HG03432 (cell line): Measurements from ENCODE around the gene HOXA3.

Experiments used
- ATAC-seq: cut with Tn5 transposase; IDR thresholded peaks from one replicate; pipeline ENCODE4 v1.9.1; 2021; ENCODE audit warnings: mild to moderate bottlenecking, moderate library complexity; ENCODE audit not compliant: unreplicated experiment

HOXA3 gene

DNA sequence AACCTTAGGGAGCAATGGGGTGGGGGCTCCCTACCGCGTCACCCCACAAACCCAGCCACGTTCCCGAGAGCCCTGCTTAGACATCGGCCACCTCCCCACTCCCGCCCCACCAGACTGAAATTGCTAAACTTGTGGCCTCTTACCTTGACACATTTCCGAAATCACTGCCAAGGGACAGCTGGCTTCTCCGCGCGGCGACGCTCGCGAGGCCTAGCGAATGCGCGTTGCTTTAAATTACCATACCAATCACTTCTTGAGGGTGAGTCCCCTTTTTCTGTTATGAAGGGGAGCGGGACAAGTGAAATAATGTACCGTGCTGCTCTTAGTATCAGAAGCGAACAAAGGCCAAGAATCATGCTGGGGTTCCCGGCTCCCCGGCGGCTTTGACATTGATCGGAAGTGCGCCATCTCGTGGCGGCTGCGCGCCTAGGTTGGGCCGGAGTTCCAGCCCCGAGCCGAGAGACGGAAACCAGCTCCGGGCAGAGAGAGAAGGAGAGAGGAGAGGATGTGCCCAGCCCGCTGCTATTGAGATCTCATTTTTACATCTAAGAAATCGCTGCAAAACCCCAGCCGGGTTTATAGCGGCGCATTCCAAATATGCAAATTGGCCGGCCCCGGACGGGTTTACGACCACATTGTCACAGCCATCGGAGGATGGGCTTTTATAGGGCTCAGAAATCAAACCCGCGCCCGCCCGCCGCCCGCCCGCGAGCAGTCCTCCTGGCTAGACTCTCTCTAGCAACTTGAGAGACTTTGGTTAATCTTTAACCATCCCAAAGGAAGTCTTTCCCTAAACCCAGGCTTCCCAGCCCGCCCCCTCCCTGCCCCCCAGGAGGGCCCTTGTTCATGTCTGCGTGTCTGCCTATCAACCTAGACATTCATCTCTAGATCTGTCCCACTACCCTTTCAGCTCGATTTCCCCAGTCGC lies 27.4 kb upstream of the HOXA3 start:
- ATAC-seq: peak; percentile 67

- no peak for ATAC-seq
Measured at GRCh38 chr7:27179030-27179429, 26.6 kb upstream of the HOXA3 start.

DNA sequence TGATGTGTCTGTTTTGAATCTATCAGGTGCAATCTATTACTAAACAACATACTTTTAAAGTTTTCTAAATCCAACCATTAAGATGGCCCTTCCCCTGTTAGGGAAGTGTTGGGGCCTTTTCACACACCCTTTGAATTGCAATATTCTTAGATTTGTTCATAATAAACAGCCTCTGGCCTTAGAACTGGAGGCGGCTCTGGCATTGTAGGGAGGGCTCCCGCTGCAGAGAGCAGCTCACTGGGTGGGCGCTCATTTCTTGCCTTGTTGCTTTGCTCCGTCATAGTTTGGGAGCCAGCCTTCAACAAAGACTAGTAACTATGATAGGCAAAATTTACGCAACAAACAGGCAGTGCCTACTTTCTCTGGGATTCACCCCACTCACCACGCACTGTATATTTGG lies 26.0 kb upstream of the HOXA3 start:
- ATAC-seq: no peak

GRCh38 chr7:27177795-27178320 lies 25.5 kb upstream of the HOXA3 start:
- no peak for ATAC-seq

- ATAC-seq: no peak
Measured at GRCh38 chr7:27176962-27177794, 24.8 kb upstream of the HOXA3 start.

- ATAC-seq: no peak
Measured at GRCh38 chr7:27176524-27176845, 24.1 kb upstream of the HOXA3 start.

- ATAC-seq: no peak
Measured at GRCh38 chr7:27175626-27176523, 23.5 kb upstream of the HOXA3 start.

- no peak for ATAC-seq
Measured at GRCh38 chr7:27174874-27175625, 22.7 kb upstream of the HOXA3 start.

DNA sequence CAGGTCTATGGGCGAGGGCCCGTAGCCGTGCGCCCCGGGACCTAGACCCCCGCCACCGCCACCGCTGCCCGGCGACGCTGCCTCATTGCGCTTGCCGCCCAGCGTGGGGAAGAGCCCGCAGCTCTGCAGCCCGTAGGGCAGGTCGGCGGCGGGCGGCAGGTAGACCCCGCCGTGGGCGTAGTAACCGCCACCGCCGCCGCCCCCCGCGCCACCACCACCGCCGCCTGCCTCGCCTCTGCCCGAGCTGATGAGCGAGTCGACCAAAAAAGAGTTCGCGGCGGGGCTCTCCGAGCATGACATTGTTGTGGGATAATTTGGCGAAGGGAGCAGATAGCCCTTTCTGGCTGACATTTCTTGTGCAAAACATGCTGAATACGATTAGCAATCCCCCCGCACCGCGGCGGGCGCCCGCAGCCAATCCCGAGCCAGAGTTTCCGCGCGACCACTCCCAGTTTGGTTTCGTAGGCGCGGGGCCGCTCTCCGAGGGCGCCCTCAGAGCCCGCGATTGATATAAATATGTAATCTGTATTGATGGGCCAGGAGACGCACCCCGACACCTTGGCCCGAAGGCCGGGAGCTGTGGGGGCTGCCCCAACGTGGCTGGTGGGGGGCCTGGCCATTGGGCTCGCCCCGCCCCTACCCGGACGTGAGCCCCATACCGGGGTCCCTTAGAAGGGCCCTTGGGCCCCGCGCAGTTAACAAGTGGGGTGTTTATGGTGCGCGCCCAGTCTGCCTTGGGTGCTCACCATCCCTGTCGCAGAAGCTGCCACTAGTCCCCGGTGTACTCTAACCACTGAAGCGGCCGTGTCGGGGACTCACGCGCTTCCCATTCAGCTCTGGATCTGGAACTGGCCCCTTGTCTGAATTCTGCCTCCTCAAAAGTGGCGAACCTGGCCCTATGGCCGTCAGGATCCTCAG lies 21.8 kb upstream of the HOXA3 start, which contains the start of gene HOXA10:
TSS of gene HOXA10 (minus strand) at position 365 of the 918 bp plus-strand sequence. CDS start at position 351, 14 bp downstream.
- ATAC-seq: no peak

GRCh38 chr7:27173511-27173955 lies 21.1 kb upstream of the HOXA3 start:
- peak; percentile 50 for ATAC-seq

GRCh38 chr7:27172823-27173510 lies 20.6 kb upstream of the HOXA3 start:
- ATAC-seq: peak; percentile 31

- no peak for ATAC-seq
Measured at GRCh38 chr7:27172315-27172774, 20.0 kb upstream of the HOXA3 start.

DNA sequence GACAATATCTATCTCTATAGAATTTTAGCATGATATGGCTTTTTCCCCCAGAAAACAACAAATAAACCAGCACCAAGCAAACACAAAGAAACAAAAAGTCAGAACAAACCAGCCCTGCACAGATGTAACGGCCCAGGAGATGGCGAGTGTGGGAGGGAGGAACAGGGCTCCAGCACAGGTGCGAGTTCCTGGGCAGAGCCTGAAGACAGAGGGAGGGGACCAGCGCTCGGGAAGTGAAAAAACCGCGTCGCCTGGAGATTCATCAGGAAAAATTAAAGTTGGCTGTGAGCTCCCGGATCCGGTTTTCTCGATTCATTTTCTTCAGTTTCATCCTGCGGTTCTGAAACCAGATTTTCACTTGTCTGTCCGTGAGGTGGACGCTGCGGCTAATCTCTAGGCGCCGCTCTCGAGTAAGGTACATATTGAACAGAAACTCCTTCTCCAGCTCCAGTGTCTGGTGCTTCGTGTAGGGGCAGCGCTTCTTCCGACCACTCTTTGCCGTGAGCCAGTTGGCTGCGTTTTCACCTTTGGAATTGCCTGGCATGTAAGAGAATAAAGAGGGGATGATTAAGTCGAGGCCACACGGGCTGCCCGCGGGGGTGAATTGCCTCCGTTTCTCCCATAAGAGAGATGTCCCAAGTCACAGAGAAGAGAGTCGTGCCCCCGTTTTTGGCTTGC lies 19.4 kb upstream of the HOXA3 start:
- no peak for ATAC-seq

DNA sequence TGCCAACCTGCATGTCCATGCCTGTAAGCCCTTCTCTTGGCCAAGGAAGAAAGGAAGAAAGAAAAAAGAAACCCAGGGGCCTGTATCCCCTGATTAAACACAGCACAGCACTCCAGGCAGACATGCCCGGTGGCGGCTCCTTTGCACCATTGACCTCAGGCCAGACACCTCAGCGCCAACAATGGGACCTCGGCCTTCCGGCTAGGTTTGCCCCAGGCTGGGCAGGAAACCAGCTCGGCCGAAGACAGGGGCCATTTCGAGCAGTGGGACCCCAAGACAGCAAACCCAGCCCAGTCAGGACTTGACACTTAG lies 18.9 kb upstream of the HOXA3 start:
- no peak for ATAC-seq

- ATAC-seq: no peak
Measured at GRCh38 chr7:27170426-27171324, 18.3 kb upstream of the HOXA3 start.

GRCh38 chr7:27169658-27170425 lies 17.5 kb upstream of the HOXA3 start:
- ATAC-seq: no peak
